NCI-H82 (cell line): ENCODE results near the gene PET100.

Experiments used
- DNase-seq: peaks from one replicate; lab custom pipeline; 2025; lab: John Stamatoyannopoulos, UW

The PET100 gene

GRCh38 chr19:7679771-7680605, 50.4 kb downstream of the PET100 start:
- DNase-seq = no peak

GRCh38 chr19:7680606-7681339, 51.2 kb downstream of the PET100 start, which contains the start of gene TRAPPC5:
TSS of gene TRAPPC5 (plus strand) at chr19:7680833. CDS start at chr19:7682254, 1,421 bp downstream.
- DNase-seq = peak; percentile 89
